Pancreas (tissue), 10 donors: ENCODE measurements around the gene ARHGAP11A. TPM values are rescaled to one million over a fixed set of nuclear protein-coding genes. Genes with fewer than 3 reads are reported as not detected.

ENCODE experiments used
- ATAC-seq, 4 donors: fragments of 200-7000 bp; cut with Tn5 transposase; one replicate each; pipeline versions ENCODE4 v1.8.0 to v1.9.1; 2020; ENCODE audit warnings: mild to moderate bottlenecking in 4 of 4, moderate library complexity in 4 of 4
- DNase-seq, 6 donors: peaks; one replicate each; pipeline ENCODE4 v3.0.0-alpha.2; 2020
- FAIRE-seq: peaks from 2 replicates; lab custom pipeline; 2012; peaks lifted over from hg19 to GRCh38; lab: Jason Lieb, UNC
- H3K27ac ChIP-seq, 4 donors: fragments of 200-600 bp; sonication (generic); 1 replicate in 3 of 4; 2 replicates in 1 of 4; pipeline versions ENCODE4 v1.5.0 to v1.8.0; 2020
- H3K27me3 ChIP-seq, 4 donors: fragments of 200-600 bp; one replicate each; pipeline ENCODE4 v1.8.0; 2021
- H3K36me3 ChIP-seq, 3 donors: fragments of 200-600 bp; sonication (generic) in 1 of 3; one replicate each; pipeline versions ENCODE4 v1.5.0 to v1.8.0; 2020 to 2021
- H3K4me1 ChIP-seq, 3 donors: fragments of 200-600 bp; one replicate each; pipeline ENCODE4 v1.8.0; 2021
- H3K4me3 ChIP-seq, 4 donors: fragments of 200-600 bp; sonication (generic) in 2 of 4; one replicate each; pipeline versions ENCODE4 v1.5.0 to v1.8.0; 2020 to 2021
- H3K9me3 ChIP-seq, 4 donors: fragments of 200-600 bp; one replicate each; pipeline ENCODE4 v1.8.0; 2021
- CTCF ChIP-seq, 4 donors: fragments of 200-600 bp; sonication (generic) in 3 of 4; IDR thresholded peaks; one replicate each; pipeline versions ENCODE4 v1.5.0 to v1.8.0; 2021; ENCODE audit warnings: antibody characterized with exemption in 4 of 4
- WGBS, 2 donors: extraction: QIAGEN DNeasy Blood & Tissue Kit; methylation state at CpG; one replicate each; pipeline ENCODE4 v1.1.7; 2013; 5-methylcytosine and 5-hydroxymethylcytosine counted together
- intact Hi-C, 3 donors: fragments of 100-400 bp; cut with DNase I; formaldehyde crosslinking; loops; one replicate each; pipeline versions ENCODE4 v1.11.1 to v1.14.2; 2022
- polyA plus RNA-seq, 2 donors: library from polyadenylated mRNA; stranded (reverse); fragments of 200-250 nt; gene quantifications; one replicate each; pipeline ENCODE4 v1.2.3, GENCODE V29; 2013
- total RNA-seq, 6 donors: library from RNA; stranded (reverse); fragmentation: NEBNext Ultra II Directional in 4 of 6; extraction: Animal tissue kit (Norgen Biotek cat#: 25700) in 4 of 6; gene quantifications; one replicate each; pipeline versions ENCODE4 v1.2.1 to v1.2.4, GENCODE V29; 2021 to 2023
- donor health status: healthy with polysubstance abuse.
- donor health status: DM: no; HTN: no; CAD: no; lungs with moderate emphysema.
- donor health status: DM: no; HTN: no; CAD: no.
- donor health status: control.
- donor health status: control.
- donor health status: Bipolar disorder and iron deficiency.
- donor health status: DM: yes; HTN: yes; CAD: no.
- donor health status: DM: no; HTN: no; CAD: no.
- donor health status: DM: no; HTN: no; CAD: no.
- donor health status: DM: yes; HTN: yes; CAD: no.

ARHGAP11A gene
- total and polyA plus RNA-seq, 8 donors, result 0.80 to 3.4 (median 3.1) TPM

GRCh38 chr15:32677238-32677750, 62.0 kb downstream of the ARHGAP11A start:
- TF ChIP-seq CTCF (IDR thresholded peaks at IDR 0.05), result no peak
- no peak for DNase-seq
- no peaks in the 10 kb centered on the region for H3K36me3 ChIP-seq
- no peak overlapping the region for H3K27ac ChIP-seq
- no peaks in the 10 kb centered on the region for H3K27me3 ChIP-seq
- H3K4me1 ChIP-seq, result peaks cover 3 to 9% (median 7%) of the 10 kb centered on the region in 3 donors
- intact Hi-C loops, result no loop called here
- no peak for FAIRE-seq
- 29 to 34% methylated on average over 5 of the region's 5 CpGs for WGBS, 2 donors
- no peak overlapping the region for H3K4me3 ChIP-seq
- H3K9me3 ChIP-seq, result no peaks in the 10 kb centered on the region
- peak; percentile 38 to 83 (median 73) for ATAC-seq

GRCh38 chr15:32679298-32679690, 64.0 kb downstream of the ARHGAP11A start:
- no peak for ATAC-seq

GRCh38 chr15:32682569-32682968, 67.3 kb downstream of the ARHGAP11A start:
- TF ChIP-seq CTCF (IDR thresholded peaks at IDR 0.05), result no peak
- no peak overlapping the region for H3K27ac ChIP-seq
- ATAC-seq, result peak in 2 of 4 donors; percentile 15 to 54

More at GRCh38 chr15:32679298-32679690, 64.0 kb downstream of the ARHGAP11A start:
- FAIRE-seq (no peak), DNase-seq (no peak)
- no peaks in the 10 kb centered on the region for H3K36me3 ChIP-seq
- H3K4me1 ChIP-seq, result peaks cover 3 to 9% (median 7%) of the 10 kb centered on the region in 3 donors
- 92 to 95% methylated on average over 4 of the region's 4 CpGs for WGBS, 2 donors
- H3K4me3 ChIP-seq, result no peak overlapping the region
- H3K27me3 ChIP-seq, result no peaks in the 10 kb centered on the region
- no peaks in the 10 kb centered on the region for H3K9me3 ChIP-seq
- no peak for TF ChIP-seq CTCF (IDR thresholded peaks at IDR 0.05)
- intact Hi-C loops, result no loop called here
- H3K27ac ChIP-seq, result no peak overlapping the region

GRCh38 chr15:32682977-32683630, 67.8 kb downstream of the ARHGAP11A start:
- 92 to 98% methylated on average over 2 of the region's 2 CpGs for WGBS, 2 donors
- no peak for TF ChIP-seq CTCF (IDR thresholded peaks at IDR 0.05)

More at GRCh38 chr15:32682569-32682968, 67.3 kb downstream of the ARHGAP11A start:
- 95 to 97% methylated on average over 3 of the region's 3 CpGs for WGBS, 2 donors
- Histone ChIP-seq H3K9me3 (no peaks in the 10 kb centered on the region), H3K27me3 (no peaks in the 10 kb centered on the region), H3K4me1 (peaks cover 0 to under 1% (median under 1%) of the 10 kb centered on the region in 3 donors), H3K36me3 (no peaks in the 10 kb centered on the region), H3K4me3 (no peak overlapping the region)
- DNase-seq (no peak), FAIRE-seq (no peak)
- intact Hi-C loops, result no loop called here

More at GRCh38 chr15:32682977-32683630, 67.8 kb downstream of the ARHGAP11A start:
- no peaks in the 10 kb centered on the region for H3K9me3 ChIP-seq
- no peak overlapping the region for H3K27ac ChIP-seq
- no peaks in the 10 kb centered on the region for H3K36me3 ChIP-seq
- no peak for DNase-seq
- intact Hi-C loops, result no loop called here
- no peak for FAIRE-seq
- H3K27me3 ChIP-seq, result no peaks in the 10 kb centered on the region
- no peak overlapping the region for H3K4me3 ChIP-seq
- no peak for ATAC-seq
- H3K4me1 ChIP-seq, result no peaks in the 10 kb centered on the region
